RKO (cell line): ENCODE data around the gene CYP27B1.
"Not testable (repeated sequence)": the region's sequence is repeated elsewhere in the genome, so short reads cannot be mapped to it uniquely, and the experiment has no call there.

Experiments
- DNase-seq: peaks from one replicate; pipeline ENCODE4 v3.0.0-alpha.2; 2016; ENCODE audit warnings: low spot score

CYP27B1 gene

DNA sequence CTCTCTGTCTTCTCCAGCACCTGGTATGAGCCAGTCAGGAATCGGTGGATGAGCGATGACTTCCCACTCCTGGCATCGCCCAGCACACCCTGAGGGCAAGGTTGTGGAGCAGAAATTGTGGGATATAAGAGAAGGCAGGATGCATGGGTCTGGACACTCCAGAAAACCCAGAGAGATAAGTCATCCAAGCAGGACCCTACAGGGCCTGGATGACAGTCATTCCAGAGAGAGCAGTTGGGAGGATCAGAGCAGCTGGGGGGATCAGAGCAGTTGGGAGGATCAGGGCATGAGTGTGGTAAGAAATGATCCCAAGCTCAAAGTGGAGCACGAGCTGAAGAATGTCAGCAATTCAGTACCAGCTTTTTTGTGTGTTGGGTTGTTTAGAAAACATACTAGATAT is 32.3 kb downstream of the CYP27B1 start:
- no peak for DNase-seq

DNA sequence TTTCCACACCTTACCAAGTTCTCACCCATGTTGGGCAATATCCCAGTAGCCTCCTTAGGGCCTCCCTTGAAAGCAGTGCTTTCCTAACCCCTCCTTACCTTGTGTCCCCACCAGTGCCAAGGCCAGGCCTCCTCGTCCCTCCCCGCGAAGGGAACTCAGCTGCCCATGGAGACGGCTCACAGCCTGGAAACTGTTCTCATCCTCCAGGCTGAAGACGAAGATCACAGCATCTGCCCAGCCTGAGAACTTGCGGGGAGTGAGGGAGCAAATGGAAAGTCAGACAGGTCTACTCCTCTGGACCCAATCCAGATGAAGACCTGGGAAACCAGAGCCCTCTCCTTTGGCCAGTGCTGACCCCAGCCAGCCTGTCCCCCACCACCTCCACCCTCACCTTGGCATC is 33.0 kb downstream of the CYP27B1 start:
- no peak for DNase-seq

DNA sequence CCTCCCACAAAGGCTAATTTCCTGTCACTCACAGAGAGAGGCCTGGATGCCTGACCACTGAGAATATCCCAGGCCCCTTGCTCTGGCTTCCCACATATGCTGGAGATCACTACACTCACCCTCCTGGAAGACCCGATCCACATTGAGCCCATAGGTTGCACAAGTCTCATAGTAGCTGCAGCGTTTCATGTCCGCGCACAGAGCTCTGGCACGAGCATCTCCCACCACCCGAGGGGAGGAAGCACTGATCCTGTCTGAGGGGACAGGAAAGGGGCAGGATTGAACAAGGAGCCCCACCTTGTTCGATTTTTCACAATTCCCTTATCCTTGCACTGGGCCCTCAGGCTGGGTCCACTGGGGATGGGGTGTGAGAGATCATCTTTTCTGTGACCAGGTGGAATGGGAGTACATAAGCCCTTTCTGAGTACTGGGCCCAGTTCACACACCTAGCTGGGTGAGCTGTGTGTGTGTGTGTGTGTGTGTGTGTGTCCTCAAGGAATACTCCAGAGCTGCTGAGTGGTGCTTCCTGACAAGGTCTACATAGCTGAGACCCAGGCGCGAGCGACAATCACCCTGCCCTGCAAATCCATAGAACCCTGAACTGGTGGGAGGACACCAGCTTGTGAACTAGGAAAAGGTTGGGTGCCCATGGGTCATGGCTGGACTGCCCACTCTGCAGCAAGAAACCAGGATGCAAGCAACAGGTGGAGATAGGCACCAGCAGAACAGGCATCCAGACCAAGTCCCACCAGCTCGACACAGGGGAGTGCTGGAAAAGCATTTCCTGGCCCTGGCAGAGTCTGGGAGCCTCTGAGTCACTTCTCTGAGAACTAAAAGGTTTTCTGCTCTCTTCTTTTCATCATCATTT is 33.9 kb downstream of the CYP27B1 start:
- DNase-seq: no peak

DNA sequence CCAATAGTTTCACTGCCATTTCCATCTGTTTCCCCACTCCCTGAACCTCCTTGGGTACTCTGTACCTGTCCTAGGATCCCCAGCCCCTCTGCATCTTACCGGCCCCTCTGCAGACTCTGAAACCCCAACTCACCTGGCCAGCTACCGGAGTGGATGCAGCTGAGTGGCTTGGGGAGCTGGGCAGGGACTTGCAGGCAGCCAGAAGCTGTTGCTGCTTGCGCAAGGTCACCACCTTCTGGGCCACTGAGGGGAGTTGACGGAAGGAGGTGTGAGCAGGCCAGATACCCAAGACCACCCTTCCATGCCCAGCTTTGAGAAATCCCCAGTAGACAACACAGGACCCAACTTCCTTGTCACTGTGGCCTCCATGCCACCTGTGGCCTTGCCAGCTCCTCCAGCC is 34.6 kb downstream of the CYP27B1 start:
- DNase-seq: no peak

DNA sequence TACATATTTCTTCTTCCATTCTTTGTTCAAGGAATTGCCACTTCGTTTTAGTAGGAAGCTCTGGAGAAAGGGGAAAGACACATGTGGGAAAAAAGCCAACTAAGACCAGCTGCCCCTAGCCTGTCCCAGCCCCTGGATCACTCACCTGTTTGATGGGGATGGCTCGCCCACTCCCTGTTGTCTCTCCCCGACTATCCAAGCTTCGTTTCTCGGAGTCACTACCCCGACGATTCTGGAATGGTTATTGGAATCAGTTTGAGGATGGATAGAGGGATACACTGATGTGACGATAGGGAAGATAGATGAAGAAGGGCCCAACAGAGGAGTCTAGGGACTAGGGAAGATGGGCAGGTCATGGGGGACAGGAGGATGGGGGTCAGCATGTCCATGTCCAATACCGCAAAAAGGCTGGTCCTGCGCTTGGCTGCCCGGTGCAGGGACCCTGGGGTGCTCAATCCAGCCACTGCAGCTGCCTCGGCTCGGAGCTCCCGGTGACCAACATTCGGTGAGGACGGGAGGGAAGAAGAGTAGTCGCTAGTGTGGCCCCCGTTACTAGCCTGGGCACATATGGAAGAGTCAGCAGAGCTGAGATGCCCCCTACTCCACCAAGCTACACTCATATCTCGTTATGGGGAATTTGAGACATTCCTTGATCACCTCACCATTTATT is 35.3 kb downstream of the CYP27B1 start:
- no peak for DNase-seq

DNA sequence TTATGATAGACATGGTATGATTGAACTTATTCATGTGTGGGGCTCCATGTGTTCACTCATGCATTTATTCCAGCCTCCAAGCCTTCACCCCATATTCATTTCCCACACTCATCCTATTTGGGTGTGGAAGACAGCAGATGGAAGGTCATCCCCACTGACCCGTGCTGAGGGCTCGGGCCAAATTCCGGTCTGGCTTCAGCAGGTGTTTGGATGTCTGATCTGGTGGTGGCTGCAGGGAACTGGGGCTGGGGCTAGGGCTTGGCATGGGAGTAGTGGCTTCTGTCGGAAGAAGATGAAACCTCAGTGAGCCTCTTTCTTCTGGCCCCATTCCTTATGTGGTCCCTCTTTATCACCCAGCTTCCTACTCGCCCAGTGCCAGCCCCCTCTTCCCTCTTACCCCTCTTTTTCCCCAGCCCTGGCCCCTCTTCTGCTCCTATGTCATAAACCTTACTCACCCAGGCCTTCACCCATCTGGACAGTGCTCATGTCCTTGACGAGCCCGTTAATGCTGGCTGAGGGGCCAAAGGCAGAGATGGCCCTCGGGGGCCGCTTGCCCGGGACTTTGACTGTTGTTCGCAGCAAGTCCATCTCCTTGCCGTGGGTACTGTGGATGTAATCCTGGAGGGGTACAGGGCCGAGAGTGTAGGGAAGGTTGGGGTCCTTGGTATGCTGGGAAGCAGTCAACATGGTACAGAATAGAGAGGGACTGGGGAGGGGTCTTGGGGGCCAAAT is 36.4 kb downstream of the CYP27B1 start:
- no peak for DNase-seq

DNA sequence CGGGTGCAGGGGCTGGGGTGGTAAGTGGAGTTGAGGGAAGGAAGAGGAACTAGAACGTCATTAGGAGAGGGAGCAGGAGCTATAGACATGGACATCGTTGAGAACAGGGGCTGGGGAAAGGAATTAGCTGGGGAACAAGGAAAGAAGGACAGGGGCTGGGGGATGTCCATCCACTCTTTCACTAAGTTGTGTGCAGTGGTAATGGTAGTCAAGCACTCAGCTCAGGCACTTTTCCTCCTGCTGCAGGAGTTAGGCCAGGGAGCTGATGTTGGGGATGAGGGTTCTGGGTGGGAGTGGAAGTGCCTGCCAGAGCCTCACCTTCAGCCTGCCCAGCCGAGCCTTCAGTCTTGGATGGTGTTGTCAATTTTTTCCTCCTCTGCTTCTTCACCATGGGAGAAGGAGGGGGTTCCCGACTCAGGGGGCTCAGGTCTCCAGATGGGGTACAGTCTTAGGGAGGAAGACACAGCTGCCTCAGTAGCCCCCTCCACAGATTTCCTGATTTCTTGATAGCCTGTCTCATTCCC is 37.5 kb downstream of the CYP27B1 start:
- DNase-seq: no peak

DNA sequence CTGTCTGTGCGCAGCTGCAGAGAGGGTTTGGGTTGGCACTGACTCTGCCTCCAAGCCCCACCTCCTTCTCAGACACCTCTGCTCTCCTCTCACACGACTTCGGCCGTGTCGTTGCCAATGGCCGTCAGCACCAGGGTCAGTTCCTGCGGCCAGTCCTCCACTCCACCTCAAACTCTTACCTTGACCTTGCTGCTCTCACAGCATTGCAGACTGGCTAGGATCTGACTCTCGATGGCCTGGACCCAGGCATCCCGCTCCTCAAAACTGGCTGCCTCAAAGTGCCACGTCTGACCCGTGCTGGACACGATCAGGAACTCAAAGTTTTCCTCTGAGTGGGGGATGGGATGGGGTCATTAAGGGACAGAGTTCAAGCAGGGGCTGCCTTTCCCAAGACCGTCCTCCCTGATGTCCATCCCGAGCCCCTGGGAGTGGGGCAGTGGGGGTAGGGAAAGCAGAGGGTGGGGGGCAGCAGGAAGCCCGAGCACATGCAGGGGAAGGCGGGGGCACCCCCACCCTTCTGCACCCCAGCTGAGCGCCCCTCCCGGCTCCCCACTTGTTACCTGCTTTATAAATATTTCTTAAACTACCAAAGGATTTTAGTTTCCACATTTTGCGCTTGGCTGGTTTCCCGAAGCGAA is 39.0 kb downstream of the CYP27B1 start:
- DNase-seq: no peak

DNA sequence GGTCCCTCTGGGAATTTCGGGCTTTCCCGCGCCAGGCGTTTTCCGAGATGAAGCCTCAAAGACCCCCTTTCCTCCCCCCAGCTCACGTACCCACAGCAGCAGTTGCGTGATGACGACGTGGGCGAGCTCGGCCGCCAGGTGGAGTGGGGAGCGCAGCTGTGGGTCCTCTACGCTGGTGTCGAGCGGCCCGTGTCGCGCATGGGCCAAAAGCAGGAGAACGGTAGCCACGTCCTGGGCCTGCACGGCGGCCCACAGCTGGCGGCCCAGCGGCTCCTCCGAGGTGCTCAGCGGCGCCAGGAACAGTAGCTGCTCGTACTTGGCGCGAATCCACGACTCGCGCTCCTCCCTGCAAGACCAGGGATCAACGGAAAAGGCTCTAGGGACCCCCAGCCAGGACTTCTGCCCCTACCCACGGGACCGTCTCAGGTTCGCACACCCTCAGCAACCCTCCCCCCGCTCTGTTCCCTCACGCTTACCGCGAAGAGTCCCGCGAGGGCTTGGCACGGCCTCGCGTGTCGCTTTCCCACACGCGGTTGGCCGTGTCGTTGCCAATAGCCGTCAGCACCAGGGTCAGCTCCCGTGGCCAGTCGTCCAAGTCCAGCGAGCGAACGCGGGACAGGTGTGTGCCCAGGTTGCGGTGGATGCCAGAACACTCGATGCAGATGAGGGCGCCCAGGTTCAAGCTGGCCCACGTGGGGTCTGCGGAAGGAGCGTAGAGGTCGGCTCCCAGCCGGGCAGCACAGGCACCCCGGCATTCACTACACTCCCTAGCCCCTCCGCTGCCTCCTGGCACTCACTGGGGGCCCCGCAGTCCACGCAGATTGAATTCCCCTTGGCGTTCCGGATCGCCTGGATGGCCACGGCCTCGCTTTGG is 39.8 kb downstream of the CYP27B1 start:
- no peak for DNase-seq

DNA sequence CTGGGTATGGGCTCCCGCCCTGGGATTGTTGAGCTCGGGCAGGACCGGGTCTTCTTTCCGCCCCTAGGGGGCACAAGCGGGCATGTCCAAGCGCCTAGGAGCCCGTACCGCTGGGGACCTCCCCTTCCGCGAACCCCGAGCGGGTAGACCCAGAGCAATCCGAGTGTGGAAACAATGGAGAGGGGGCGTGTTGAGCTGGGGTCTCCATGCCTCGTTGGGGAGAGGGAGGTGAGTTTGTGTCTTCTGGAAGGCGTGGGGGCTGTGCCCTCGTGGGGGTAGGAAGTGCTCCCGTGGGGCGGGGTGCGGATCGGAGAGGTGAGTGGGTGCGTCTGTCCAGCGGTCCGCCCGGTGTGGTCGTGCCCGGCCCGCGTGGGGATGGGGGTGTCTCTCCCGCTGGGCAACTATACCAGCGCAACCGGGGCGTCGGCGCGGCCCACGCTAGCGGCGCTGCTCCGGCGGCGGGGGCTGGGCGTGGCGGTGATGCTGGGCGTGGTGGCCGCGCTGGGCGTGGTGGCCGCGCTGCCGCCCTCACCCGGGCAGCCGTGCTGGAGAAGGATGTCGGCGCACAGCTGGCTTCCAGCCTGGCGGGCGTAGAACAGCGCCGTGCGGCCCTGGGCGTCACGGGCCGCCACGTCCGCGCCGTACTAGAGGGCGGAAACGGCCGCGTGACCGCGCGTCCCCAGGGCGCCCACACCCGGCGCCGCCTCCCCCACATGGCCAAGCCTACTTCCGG is 40.6 kb downstream of the CYP27B1 start:
- peak; percentile 93 for DNase-seq

DNA sequence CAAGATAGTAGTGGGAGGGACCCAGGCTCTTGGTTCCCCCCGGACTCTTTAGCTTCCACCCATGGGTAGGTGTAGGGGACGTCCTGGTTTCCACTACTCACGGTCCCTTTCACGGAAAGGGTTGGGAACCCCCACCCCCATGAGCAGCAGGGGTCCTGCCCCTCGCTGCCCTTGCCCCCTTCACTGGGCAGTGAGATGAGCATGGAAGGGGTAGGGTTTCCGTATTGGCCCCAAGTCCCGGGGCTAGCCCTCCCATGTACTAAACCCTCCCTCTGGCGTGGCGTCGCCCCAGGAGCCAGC is 41.1 kb downstream of the CYP27B1 start:
- DNase-seq: no peak

DNA sequence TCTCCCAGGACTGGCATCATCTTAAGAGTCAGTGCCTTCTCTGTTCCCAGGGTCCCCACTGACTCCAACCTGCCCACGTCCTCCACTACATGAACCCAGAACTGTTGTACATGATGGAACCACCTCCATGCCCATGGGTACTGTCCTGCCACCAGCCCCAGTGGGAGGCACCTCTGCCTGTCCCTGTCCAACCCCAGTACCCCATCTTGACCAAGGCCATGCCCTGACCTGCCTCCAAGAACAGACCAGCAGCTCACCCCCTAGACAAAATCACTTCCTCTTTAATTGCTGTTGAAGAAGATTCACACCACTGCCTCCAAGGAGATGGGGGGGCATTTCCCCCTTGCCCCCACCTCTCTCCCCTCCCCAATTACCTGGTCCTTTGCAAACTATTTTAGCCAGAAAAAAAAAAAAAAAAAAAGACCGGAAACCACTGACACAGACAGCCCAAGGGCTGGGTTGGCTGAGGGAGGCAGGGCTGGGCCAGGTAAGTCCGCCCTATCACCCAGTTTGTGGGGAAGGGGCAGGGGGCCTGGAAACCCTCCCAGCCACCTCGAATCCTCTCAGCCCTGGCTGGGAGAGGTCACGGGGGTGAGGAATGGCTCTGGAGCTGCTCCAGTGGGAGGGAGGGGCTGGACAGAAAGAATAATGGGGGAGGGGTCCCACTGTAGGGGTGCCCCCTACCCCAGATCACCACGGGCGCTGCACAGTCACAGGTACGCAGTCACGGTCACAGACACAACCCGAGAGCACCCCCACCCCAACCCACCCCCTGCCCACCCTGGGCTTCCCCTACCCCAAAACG is 41.7 kb downstream of the CYP27B1 start:
- no peak for DNase-seq

DNA sequence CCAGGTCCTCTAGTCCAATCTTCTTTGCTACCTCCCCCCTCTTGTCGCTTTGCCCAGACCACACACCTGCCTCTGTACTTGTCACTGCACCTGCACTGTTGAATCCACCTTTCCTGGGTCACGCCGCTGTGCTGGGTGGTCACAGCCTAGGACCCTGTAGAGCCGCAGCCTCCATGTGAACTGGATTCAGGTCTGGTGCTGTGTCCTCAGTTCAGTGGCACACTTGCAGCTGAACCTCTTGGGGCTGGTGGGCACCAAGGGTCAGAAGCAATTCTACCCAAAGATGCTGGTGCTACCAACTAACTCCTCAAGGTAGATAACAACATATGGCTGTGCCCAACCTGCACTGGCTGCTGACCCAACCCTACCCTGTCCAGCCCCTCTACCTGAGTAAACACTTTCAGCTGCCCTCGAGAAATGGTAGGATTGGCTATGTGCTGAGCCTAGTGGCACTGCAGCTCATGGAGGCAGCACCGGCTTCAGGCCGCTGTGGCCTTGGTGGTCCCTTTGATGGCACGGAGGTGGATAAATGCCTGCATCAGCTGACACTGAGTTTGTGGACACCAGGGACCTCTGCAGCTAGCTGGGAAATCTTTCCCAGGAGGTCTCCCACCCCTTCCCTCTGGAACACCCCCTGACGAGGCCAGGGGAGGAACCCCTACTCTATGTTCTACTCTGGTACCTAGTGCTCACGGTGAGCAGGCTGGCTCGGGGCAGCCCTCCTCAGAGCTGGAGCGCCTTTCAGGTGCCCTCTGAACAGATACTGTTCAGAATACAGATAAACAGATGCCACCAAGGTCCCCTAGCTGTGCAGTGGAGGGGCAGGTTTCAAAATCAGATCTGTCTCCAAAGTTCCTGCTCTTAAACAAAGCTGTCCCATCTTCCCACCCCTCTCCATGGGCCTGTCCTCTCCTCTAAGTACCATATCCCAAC is 42.6 kb downstream of the CYP27B1 start:
- no peak for DNase-seq

DNA sequence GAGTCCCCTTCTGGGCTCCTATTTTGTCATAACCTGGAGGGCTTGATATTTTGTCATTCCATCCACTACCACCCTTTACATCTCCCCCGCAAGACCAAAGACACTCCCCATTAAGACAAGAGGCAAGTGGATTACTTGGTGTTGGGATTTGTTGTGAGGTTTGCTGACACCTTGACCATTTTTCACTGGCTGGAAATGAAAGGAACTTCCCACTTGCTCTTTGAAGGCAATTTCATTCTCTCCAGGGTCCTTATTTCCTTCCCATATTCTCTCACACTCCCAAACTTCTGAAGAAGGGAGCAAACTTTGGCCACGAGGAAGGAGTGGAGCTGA is 43.3 kb downstream of the CYP27B1 start:
- no peak for DNase-seq

DNA sequence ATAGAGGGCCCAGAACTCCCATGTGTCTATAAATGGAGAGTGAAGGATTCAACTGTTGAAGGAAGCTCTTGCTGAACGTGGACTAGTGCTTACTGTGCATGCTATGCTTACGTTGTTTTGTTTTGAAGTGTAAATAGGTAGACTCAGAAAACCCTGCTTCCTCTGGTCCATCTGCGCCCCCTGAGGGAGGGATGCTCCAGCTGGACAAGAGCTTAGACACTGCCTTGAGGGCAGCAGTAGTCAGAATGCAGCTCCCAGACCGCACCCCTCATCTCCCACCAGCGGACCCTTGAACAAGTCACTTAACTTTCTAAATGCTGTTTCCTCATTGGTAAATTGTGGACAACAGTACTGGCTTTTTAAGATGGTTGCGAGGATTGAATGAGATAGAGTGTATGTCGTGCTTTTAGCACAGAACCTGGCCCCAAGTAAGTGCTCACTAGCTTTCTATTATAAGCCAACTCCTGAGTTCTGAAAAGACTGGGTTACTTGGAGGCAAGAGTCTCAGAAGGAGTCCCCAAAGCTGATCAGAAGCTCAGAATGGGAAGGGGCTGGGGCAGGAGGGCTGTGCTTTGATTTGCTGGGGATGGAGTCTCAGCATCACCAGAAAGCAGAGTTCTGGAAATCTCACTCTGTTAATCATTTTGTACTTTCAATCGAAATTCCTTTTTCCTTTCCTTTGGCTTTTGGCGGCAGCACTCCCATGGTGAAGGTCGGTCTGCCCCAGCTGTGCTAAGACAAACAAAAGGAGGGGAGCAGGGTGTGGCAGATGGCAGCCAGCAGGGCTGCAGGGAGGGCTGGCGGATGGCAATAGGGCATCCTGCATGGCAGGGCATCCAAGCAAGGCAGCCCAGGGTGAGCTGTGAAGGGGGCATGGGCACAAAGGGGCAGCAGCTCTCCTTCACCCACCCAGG is 43.9 kb downstream of the CYP27B1 start:
- DNase-seq: no peak

DNA sequence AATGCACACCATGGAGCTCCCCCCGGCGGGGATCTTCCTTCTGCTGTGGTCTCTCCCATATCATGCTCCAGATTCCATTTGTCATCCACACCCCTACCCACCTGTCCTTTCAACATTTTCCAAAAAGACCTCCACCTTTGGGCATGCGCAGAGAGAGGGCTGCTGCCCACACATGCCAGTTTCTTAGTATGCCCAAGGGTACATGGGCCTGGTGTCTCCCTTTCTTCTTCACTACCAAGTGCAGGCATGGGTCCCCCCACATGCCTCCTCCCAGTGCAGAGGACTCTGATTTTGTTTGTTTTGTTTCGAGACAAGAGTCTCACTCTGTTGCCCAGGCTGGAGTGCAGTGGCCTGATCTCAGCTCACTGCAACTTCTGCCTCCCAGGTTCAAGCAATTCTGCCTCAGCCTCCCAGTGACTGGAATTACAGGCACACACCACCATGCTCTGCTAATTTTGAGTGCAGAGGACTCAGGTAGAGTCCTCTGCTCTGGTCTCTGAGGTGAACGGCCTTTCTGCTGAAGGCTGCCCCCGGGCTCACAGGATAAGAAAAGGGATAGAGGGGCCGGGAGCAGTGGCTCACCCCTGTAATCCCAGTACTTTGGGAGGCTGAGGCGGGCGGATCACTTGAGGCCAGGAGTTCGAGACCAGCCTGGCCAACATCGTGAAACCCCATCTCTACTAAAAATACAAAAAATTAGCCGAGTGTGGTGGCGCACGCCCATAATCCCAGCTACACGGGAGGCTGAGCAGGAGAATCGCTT is 44.9 kb downstream of the CYP27B1 start:
- DNase-seq: not testable (repeated sequence)
